ENCODE measurements around the gene ADNP2. TPM values are rescaled to one million over a fixed set of nuclear protein-coding genes. Genes with fewer than 3 reads are reported as not detected.

ADNP2 gene
- total RNA-seq, 4 donors from 2014 or later, result 6.2 to 24.0 (median 14.7) TPM

GRCh38 chr18:80183273-80184050 lies 74.4 kb downstream of the ADNP2 start:
- TF ChIP-seq POLR2A (IDR thresholded peaks at IDR 0.05) (no peak), CTCF (IDR thresholded peaks at IDR 0.05) (no peak)
- Histone ChIP-seq H3K27me3 (no peaks in the 10 kb centered on the region), H3K4me1 (no peaks in the 10 kb centered on the region), H3K36me3 (no peaks in the 10 kb centered on the region), H3K4me3 (no peak overlapping the region), H3K27ac (no peak overlapping the region), H3K9me3 (no peaks in the 10 kb centered on the region)
- intact Hi-C loops (cut with DNase I; ENCODE audit: low total_unique reads), result no loop called here
- no peak for DNase-seq

GRCh38 chr18:80184243-80184772 lies 75.2 kb downstream of the ADNP2 start:
- Histone ChIP-seq H3K36me3 (no peaks in the 10 kb centered on the region), H3K4me1 (no peaks in the 10 kb centered on the region), H3K27ac (no peak overlapping the region), H3K4me3 (no peak overlapping the region), H3K9me3 (no peaks in the 10 kb centered on the region), H3K27me3 (no peaks in the 10 kb centered on the region)
- DNase-seq, result no peak
- TF ChIP-seq POLR2A (IDR thresholded peaks at IDR 0.05) (no peak), CTCF (IDR thresholded peaks at IDR 0.05) (no peak)
- intact Hi-C loops (cut with DNase I; ENCODE audit: low total_unique reads), result no loop called here

GRCh38 chr18:80185545-80185944 lies 76.5 kb downstream of the ADNP2 start:
- TF ChIP-seq POLR2A (IDR thresholded peaks at IDR 0.05), result no peak
- Histone ChIP-seq H3K4me1 (no peaks in the 10 kb centered on the region), H3K4me3 (no peak overlapping the region), H3K9me3 (no peaks in the 10 kb centered on the region), H3K27me3 (no peaks in the 10 kb centered on the region), H3K36me3 (no peaks in the 10 kb centered on the region), H3K27ac (no peak overlapping the region)
- intact Hi-C loops (cut with DNase I; ENCODE audit: low total_unique reads), result no loop called here
- no peak for DNase-seq

- no peaks in the 10 kb centered on the region for H3K36me3 ChIP-seq
- DNase-seq, result no peak
- no peak overlapping the region for H3K27ac ChIP-seq
- H3K9me3 ChIP-seq, result no peaks in the 10 kb centered on the region
- intact Hi-C loops (cut with DNase I; ENCODE audit: low total_unique reads), result no loop called here
- TF ChIP-seq POLR2A (IDR thresholded peaks at IDR 0.05) (no peak), CTCF (IDR thresholded peaks at IDR 0.05) (no peak)
- no peak overlapping the region for H3K4me3 ChIP-seq
- no peaks in the 10 kb centered on the region for H3K4me1 ChIP-seq
- no peaks in the 10 kb centered on the region for H3K27me3 ChIP-seq
Measured at GRCh38 chr18:80187956-80188642, 79.0 kb downstream of the ADNP2 start.

- no peaks in the 10 kb centered on the region for H3K36me3 ChIP-seq
- no peak for DNase-seq
- H3K4me1 ChIP-seq, result no peaks in the 10 kb centered on the region
- H3K27ac ChIP-seq, result no peak overlapping the region
- no peaks in the 10 kb centered on the region for H3K9me3 ChIP-seq
- no peaks in the 10 kb centered on the region for H3K27me3 ChIP-seq
- TF ChIP-seq POLR2A (IDR thresholded peaks at IDR 0.05) (no peak), CTCF (IDR thresholded peaks at IDR 0.05) (no peak)
- intact Hi-C loops (cut with DNase I; ENCODE audit: low total_unique reads), result no loop called here
- no peak overlapping the region for H3K4me3 ChIP-seq
Measured at GRCh38 chr18:80188643-80189530, 79.8 kb downstream of the ADNP2 start.
